Keratinocyte (primary cell): ENCODE data around the gene CFAP61.

ENCODE experiments used
- EZH2 ChIP-seq: IDR thresholded peaks from one replicate; pipeline ENCODE4 v1.6.1; 2012; ENCODE audit warnings: inconsistent platforms, mild to moderate bottlenecking, low read length, moderate library complexity
- TF ChIP-seq, protein P1 (sequence below), 3 experiments: IDR thresholded peaks in 1 of 3; conservative IDR thresholded peaks in 1 of 3; optimal IDR thresholded peaks in 1 of 3; 2 replicates in 2 of 3; 3 replicates in 1 of 3; pipeline versions ENCODE3 to v1.5.1; 2011; ENCODE audit warnings: low read length in 3 of 3, mild to moderate bottlenecking in 3 of 3, moderate library complexity in 2 of 3, control low read depth in 1 of 3, inconsistent platforms in 1 of 3; ENCODE audit not compliant: insufficient read depth in 2 of 3; ENCODE audit errors: extremely low read depth in 1 of 3

DNA sequence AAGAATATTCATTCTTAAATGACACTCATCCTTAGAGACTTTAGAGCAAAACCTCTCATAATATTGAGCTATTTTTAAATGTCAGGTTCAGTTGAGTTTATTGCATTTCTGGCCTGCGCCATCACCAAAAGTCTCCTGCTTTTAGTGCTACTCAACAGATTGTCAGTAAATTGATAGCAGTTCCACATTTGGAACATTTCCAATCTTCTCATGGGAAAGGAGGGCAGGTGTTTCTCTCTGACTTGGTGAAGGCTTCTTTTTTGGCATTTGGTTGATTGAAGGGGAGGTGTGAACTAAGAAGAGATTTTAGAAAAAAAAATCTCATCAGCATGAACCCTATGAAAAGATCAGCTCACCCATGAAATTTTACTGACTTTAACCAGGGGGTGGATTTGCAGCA, 189.6 kb downstream of the CFAP61 start:
- TF ChIP-seq, protein P1, sequence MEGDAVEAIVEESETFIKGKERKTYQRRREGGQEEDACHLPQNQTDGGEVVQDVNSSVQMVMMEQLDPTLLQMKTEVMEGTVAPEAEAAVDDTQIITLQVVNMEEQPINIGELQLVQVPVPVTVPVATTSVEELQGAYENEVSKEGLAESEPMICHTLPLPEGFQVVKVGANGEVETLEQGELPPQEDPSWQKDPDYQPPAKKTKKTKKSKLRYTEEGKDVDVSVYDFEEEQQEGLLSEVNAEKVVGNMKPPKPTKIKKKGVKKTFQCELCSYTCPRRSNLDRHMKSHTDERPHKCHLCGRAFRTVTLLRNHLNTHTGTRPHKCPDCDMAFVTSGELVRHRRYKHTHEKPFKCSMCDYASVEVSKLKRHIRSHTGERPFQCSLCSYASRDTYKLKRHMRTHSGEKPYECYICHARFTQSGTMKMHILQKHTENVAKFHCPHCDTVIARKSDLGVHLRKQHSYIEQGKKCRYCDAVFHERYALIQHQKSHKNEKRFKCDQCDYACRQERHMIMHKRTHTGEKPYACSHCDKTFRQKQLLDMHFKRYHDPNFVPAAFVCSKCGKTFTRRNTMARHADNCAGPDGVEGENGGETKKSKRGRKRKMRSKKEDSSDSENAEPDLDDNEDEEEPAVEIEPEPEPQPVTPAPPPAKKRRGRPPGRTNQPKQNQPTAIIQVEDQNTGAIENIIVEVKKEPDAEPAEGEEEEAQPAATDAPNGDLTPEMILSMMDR (optimal IDR thresholded peaks at IDR 0.05 in 1 of 3, IDR thresholded peaks at IDR 0.05 in 1 of 3, conservative IDR thresholded peaks at IDR 0.05 in 1 of 3; ENCODE audit: extremely low read depth in 1 of 3, insufficient read depth in 2 of 3, low read length in 3 of 3), result no peak
- TF ChIP-seq EZH2, result no peak
